Measurements from ENCODE around the gene IL22RA1. TPM values are rescaled to one million over a fixed set of nuclear protein-coding genes. Genes with fewer than 3 reads are reported as not detected.

IL22RA1 gene
- total and polyA plus RNA-seq, 10 of the 15 experiments (the other 5 are each of a cell fraction or from before 2014, with no cell fraction given), result not detected

- Histone ChIP-seq H3K4me2 (ENCODE audit: control insufficient read depth, insufficient read depth) (no peak overlapping the region), H2AFZ (ENCODE audit: control insufficient read depth, low read depth, low read length) (no peak overlapping the region), H3K79me2 (ENCODE audit: control insufficient read depth, insufficient read depth, low read length) (no peaks in the 10 kb centered on the region), H4K20me1 (ENCODE audit: control insufficient read depth, insufficient read depth) (no peaks in the 10 kb centered on the region), H3K9me3 (replicated peaks; ENCODE audit: control insufficient read depth, insufficient read depth, low read length) (no peaks in the 10 kb centered on the region), H3K27ac (ENCODE audit: control insufficient read depth, insufficient read depth) (no peak overlapping the region), H3K27me3 (replicated peaks in 1 of 2; ENCODE audit: control insufficient read depth in 2 of 2, insufficient read depth in 2 of 2, low read length in 1 of 2) (peaks cover 0 to 2% of the 10 kb centered on the region in 2 experiments; a peak in 1 of 4 replicates), H3K4me1 (ENCODE audit: control insufficient read depth, insufficient read depth, low read length) (no peaks in the 10 kb centered on the region), H3K36me3 (ENCODE audit: control insufficient read depth in 2 of 2, insufficient read depth in 2 of 2, low read length in 1 of 2) (no peaks in the 10 kb centered on the region), H3K4me3 (no peak overlapping the region), H3K9ac (ENCODE audit: control insufficient read depth, insufficient read depth, low read length) (no peak overlapping the region)
- BruUV-seq (replicated peaks), result no TSS peak
- DNase-seq (ENCODE audit: low read depth, low spot score) (no peak), FAIRE-seq (no peak), ATAC-seq (no peak)
- SMC1A ChIA-PET (ENCODE audit: uncharacterized antibody, unreplicated experiment), result interaction anchor here (0.6 kb wide), 1 partner anchor 64 kb away, joined by 3 read pairs; no protein-coding TSS in a partner anchor
- POLR2A ChIA-PET, result no interaction called here
- no peak for TF ChIP-seq ZNF24 (IDR thresholded peaks at IDR 0.05)
- TF ChIP-seq CHD4 (IDR thresholded peaks at IDR 0.05), result no peak
- TF ChIP-seq REST (IDR thresholded peaks at IDR 0.05; ENCODE audit: low read depth, low read length), result no peak
- TF ChIP-seq ATF2 (IDR thresholded peaks at IDR 0.05; ENCODE audit: low read length), result no peak
- no peak for TF ChIP-seq ZBED1 (IDR thresholded peaks at IDR 0.05; ENCODE audit: borderline replicate concordance)
- TF ChIP-seq TARDBP (IDR thresholded peaks at IDR 0.05; ENCODE audit: borderline replicate concordance), result no peak
- TF ChIP-seq E2F8 (IDR thresholded peaks at IDR 0.05; ENCODE audit: low read depth, partially characterized antibody), result no peak
- no peak for TF ChIP-seq CREB1 (IDR thresholded peaks at IDR 0.05; ENCODE audit: low read depth)
- no peak for TF ChIP-seq POLR2AphosphoS2 (IDR thresholded peaks at IDR 0.05; ENCODE audit: low read depth, low read length)
- no peak for TF ChIP-seq SUPT20H (IDR thresholded peaks at IDR 0.05; ENCODE audit: borderline replicate concordance, control insufficient read depth, low read depth, low read length)
- CTCF ChIA-PET, result no interaction called here
- in situ Hi-C loops (cut with MboI), result no loop called here
- intact Hi-C loops (cut with micrococcal nuclease; ENCODE audit: unreplicated experiment), result no loop called here
- RAD21 ChIA-PET (ENCODE audit: unreplicated experiment), result no interaction called here
- 14% methylated on average over 13 of the region's 13 CpGs for WGBS (ENCODE audit: insufficient coverage, insufficient replicate concordance, low lambda C conversion rate, missing lambda C conversion rate)
Observed at GRCh38 chr1:24091971-24092482, 50.9 kb downstream of the IL22RA1 start.
